GM18526 (cell line): ENCODE data around the gene DPP6.

Experiments used
- POLR2A ChIP-seq: IDR thresholded peaks from 3 replicates; pipeline ENCODE4 v1.6.1; 2011; ENCODE audit not compliant: insufficient read length; ENCODE audit errors: extremely low read depth

DPP6 gene

GRCh38 chr7:154350892-154351291, 298.7 kb downstream of the DPP6 start:
- no peak for TF ChIP-seq POLR2A

- TF ChIP-seq POLR2A = no peak
Measured at GRCh38 chr7:154353355-154353767, 301.2 kb downstream of the DPP6 start.

- no peak for TF ChIP-seq POLR2A
Measured at GRCh38 chr7:154364170-154364569, 312.0 kb downstream of the DPP6 start.

GRCh38 chr7:154371424-154371823, 319.2 kb downstream of the DPP6 start:
- TF ChIP-seq POLR2A = no peak

- TF ChIP-seq POLR2A = no peak
Measured at GRCh38 chr7:154372011-154372601, 319.9 kb downstream of the DPP6 start.

- TF ChIP-seq POLR2A = no peak
Measured at GRCh38 chr7:154373956-154374355, 321.8 kb downstream of the DPP6 start.

GRCh38 chr7:154375956-154376355, 323.8 kb downstream of the DPP6 start:
- TF ChIP-seq POLR2A = no peak

- no peak for TF ChIP-seq POLR2A
Measured at GRCh38 chr7:154380771-154381170, 328.6 kb downstream of the DPP6 start.

GRCh38 chr7:154383045-154383444, 330.8 kb downstream of the DPP6 start:
- no peak for TF ChIP-seq POLR2A

GRCh38 chr7:154385214-154385613, 333.0 kb downstream of the DPP6 start:
- TF ChIP-seq POLR2A = no peak

GRCh38 chr7:154387252-154387651, 335.1 kb downstream of the DPP6 start:
- TF ChIP-seq POLR2A = no peak

GRCh38 chr7:154388412-154388811, 336.2 kb downstream of the DPP6 start:
- no peak for TF ChIP-seq POLR2A

- TF ChIP-seq POLR2A = no peak
Measured at GRCh38 chr7:154388999-154389398, 336.8 kb downstream of the DPP6 start.

GRCh38 chr7:154390961-154391360, 338.8 kb downstream of the DPP6 start:
- no peak for TF ChIP-seq POLR2A

GRCh38 chr7:154394804-154395203, 342.6 kb downstream of the DPP6 start:
- TF ChIP-seq POLR2A = no peak

- TF ChIP-seq POLR2A = no peak
Measured at GRCh38 chr7:154406312-154406711, 354.1 kb downstream of the DPP6 start.

- no peak for TF ChIP-seq POLR2A
Measured at GRCh38 chr7:154409703-154410311, 357.6 kb downstream of the DPP6 start.
